GF-D8 (cell line): ENCODE measurements around the gene IFNGR1.
A peak's percentile ranks its signal among the peaks of the same experiment; 100 is the strongest.
"Not testable (repeated sequence)": the region's sequence is repeated elsewhere in the genome, so short reads cannot be mapped to it uniquely, and the experiment has no call there.

Experiments used
- DNase-seq: peaks from one replicate; lab custom pipeline; 2025; lab: John Stamatoyannopoulos, UW

IFNGR1 gene

DNA sequence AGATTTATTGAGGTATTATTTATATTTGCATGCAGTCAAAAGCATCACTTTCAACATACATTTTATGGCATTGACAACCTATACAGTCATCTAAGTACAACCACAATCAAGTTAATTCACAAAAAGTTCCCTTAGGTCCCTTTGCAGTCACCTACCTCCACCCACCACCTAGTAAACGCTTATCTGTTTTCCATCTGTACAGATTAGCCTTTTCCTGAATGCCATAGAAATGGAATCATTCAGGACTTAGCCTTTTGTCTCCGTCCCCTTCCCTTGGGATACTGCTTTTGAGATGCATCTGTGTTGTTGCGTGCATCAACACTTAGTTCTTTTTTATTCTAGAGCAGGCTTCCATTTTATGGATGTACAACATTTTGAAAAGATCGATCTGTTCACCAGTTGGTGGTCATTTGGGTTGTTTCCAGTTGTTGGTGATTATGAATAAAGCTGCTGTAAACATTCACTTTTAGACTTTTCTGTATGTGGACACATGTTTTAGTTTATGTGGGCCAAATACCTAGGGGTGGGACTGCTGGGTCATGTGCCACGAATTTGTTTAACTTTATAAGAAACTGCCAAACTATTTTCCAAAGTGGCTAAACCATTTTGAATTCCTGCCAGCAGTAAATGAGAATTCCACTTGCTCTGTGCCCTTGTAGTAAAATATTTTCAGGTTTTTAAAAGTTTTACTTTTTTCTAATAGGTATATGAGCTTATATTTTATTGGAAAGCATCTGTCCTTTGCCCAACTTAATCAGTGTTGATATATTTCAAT is 17.6 kb upstream of the IFNGR1 start:
- no peak for DNase-seq

DNA sequence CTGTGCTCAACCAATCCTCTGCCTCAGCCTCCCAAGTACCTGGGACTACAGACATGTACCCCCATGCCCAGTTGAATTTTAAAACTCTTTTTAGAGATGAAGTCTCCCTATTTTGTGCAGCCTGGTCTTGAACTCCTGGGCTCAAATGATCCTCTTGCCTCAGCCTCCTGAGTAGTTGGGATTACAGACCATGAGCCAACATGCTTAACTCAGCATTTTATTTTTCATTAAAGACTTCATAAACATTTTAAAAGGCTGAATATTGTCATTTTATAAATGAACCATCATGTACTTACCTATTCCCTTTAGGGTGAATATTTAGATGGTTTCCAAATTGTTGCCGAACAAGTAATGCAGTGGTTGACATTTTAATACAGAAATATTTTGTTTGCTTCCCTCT is 16.5 kb upstream of the IFNGR1 start:
- DNase-seq: no peak

DNA sequence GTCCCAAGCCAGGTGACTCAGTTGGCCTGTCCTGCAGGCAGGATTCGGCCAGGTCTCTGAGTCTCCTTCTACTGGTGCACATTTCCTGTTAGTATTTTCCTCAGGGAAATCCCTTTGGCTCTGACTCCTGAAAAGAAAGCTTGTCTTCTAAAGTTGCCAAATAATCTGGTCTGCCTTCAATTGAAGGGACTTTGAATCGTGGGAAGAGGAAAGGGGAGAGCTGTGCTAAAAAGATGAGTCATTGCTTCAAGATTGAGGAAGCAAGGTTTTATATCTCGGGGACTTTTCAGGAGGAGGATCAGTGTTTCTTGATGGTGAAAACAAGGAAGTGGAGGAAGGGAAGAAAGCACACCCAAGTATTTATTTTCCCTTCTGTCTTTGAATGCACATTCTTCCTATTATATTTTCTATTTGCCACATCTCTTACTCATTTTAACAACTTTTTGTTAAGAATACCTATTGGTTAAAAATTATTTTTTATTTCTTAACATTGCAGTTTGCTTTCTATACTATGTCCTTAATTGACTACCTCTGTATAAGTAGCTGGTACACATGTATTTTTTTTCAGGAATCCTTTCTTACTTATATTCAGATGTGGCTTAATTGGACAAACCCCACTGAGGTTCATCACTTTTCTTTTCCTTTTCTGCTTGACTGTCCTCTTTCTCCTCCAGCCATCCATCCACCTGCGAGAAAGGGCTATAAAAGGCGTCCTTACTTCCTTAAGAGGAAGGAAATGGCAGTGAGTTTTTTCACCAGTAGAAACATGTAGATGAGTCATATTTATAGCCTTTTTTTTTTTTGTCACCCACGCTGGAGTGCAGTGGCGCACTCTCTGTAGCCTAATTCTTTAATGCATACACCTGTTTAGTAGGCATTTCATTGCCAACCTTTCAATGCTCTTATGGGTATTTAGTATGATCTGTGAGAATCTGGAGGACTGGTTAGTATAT is 15.0 kb upstream of the IFNGR1 start:
- DNase-seq: peak; percentile 89

- no peak for DNase-seq
These were observed 12.7 kb upstream of the IFNGR1 start for GRCh38 chr6:137231895-137232294.

DNA sequence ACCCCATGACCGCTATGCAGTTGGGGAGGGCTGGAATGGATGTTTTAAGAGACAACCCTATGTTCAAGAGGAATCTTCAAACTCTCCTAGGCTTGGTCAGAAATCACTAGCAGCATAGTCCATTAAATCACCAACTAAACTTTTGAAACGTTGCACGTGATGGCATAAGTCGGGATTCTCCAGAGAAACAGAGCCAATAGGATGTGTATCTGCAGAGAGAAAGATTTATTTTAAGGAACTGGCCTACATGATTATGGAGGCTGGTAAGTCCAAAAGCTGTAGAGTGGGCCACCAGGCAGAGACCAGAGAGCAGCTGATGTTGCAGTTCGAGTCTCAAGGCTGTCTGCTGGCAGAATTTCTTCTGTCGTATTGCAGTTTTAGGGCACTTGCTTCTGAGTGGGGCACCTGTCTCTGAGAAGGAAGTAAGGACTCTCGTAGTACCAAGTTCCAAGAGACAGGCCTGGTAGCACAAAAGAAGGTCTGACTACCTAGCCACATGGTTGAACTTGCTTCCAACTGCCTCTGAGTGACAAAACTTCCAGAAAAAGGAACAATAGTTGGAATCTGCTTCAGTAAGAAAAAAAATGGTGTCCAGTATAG is 11.9 kb upstream of the IFNGR1 start:
- DNase-seq: no peak

- DNase-seq: no peak
These were observed 11.4 kb upstream of the IFNGR1 start for GRCh38 chr6:137230547-137230946.

DNA sequence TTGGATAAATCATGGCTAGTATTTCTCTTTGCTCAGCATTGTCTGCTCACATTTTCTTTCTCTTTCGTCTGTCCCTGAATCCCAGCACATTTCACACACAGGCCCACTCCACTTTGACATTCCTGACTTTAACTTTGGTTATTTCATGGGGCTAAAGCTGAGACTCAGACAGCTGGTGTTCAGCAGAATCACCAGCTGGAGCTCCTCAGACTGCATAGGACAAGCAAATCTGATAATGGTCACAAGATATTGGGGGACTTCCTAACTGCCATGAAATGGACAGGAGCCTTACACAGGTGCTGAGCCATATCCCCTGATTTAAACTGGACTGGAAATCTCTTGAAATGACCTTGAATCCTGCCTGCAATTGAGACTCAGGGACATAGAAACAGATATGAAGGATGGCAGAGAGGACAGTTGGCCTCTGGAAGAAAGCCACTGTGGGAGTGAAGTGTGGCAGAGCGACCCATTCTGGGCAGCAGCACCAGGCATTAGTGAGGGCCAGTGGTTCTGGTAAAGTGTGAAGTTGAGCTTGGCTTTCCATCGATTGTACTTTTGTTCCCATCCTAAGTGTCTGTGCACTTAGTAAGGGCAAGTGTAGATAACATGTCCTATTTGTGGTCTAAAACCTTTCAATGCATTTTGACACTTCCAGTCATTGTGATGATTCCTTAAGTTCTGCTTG is 10.0 kb upstream of the IFNGR1 start:
- no peak for DNase-seq

DNA sequence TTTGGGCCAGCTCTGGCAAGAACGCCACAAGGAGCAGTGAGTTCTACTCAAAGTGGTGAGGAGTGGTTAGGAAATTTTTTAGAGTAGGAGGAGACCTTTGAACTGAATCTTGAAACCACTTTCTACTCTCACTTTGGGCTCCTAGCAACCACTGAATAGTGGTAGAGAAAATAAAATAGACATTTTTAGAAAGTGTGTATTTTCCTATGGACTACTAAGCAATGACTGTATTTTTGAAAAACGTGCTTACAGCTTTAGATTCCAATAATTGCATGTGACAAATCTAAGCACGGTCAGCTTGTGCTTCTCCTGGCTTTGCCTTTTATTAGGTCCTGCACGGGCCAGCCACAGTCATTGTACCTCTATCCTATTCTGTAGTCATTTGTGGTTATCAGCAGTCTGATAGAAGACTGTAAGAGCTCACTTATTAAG is 8.7 kb upstream of the IFNGR1 start:
- no peak for DNase-seq

- DNase-seq: no peak
These were observed 7.5 kb upstream of the IFNGR1 start for GRCh38 chr6:137226697-137227096.

GRCh38 chr6:137224799-137225198 is 5.6 kb upstream of the IFNGR1 start:
- peak; percentile 94 for DNase-seq

DNA sequence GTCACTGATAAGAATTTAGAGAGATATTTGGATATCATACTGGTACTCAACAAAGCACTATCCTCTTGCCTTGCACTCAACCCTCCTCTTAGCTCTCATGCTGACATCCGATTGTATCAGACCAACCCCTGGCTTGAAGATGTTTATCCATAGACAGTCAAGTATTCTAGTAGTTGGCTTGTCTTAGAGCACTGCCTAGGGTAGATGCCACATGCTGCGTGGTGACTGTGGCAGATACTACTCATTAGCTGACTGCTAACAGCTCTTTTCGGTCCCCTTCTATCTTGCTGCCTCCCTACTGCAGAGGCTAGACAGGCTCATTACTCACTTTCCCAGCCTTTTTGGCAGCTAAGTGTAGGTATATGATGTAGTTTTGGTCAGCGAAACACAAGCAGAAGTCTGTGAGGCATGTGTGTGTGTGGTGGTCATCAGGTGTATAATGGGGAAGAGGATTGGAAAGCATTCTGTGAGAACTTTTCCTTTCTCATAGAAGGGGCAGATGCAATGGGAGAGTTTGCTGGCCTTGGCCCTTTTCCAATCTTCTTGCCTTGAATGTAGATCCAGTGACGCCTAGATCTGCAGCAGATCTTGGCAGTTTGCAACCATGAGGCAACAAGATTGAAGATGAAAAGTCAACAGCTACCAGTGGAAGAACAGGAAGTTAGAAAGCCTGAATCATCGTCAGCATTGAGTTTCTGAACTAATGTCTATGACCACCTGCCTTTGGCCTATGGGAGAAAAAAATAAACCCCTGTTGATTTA is 4.4 kb upstream of the IFNGR1 start:
- peak; percentile 72 for DNase-seq

DNA sequence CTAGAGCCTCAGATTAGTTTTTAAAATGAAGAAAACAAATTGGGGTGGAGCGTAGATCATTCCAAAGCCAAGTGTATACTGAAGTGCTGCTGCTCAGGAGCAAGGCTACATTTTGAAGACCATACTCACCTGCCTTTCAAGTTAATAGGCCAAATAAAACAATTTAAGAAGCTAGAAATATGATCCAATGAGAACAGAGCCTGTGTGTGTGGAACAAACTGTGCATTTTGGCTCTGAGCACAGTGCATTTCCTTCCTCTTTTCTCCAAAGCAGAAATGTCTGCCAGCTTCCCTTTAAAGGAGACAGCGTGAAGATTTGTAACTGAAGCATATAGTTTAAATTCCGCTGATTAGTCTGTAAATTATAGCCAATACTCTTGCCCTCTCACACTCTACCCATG is 3.2 kb upstream of the IFNGR1 start:
- peak; percentile 82 for DNase-seq

DNA sequence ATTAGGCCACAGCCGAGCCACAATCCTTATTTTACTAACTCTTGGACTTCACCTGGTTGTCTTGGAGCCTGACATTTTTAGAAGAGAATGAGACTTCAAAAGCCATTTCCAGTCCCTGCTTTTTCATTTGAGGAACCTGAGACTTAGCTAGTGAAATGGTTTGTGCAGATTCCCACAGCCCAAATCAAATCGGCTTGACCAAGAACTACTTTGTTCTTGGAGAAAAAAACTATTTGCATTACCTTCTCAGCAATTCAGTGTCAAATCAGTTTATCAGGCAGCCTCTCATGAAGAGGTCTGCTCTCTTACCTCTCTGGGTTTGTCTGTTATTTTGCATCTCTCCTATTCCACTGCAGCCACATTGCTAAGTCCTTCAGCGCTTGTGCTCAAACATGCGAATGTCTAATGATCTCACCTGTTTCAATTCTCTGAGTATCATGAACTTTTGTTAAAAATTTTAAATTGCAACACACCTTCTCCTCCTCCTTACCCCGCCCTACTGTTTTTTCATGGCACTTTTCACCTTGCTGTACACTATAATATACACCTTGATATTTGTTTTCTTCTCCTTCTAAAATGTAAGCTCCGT is 573 bp upstream of the IFNGR1 start:
- DNase-seq: no peak

- DNase-seq: peak; percentile 68
These were observed 690 bp downstream of the IFNGR1 start for GRCh38 chr6:137218473-137218916.

- peak; percentile 77 for DNase-seq
These were observed 1.2 kb downstream of the IFNGR1 start for GRCh38 chr6:137217801-137218472.

DNA sequence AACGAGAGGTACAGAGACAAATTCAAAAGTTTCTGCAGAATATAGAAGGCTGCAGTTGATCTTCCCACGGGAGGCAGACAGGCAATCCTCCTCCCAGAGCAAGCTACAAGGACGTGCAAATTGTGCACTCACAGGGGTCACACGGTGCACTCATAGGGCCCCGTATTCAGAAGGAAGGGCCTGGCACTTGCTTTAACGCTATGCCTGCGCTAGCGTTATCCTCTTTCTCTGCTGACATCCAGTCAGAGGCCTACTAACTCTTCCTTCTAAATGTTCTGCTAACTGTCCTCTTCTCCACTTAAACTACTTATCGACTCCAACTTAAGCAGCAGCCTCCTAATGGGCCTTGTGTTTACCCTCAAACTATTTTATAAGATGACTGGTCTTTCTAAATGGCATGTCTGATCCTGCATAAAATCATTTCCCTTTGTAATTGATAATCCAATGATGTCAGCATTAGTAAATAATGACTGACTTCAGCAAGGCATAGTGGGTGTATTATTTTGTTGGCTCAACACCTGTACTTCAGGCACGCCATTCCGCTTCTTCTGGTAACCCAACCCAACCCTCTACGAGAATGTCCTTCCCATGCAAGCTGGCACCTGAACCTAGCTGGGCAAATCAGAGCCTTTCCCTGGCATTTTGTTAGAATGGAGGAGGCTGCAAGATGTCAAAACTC is 2.2 kb downstream of the IFNGR1 start:
- DNase-seq: no peak

- no peak for DNase-seq
These were observed 3.1 kb downstream of the IFNGR1 start for GRCh38 chr6:137216106-137216505.

GRCh38 chr6:137215630-137216029 is 3.6 kb downstream of the IFNGR1 start:
- DNase-seq: not testable (repeated sequence)

- no peak for DNase-seq
These were observed 4.3 kb downstream of the IFNGR1 start for GRCh38 chr6:137214931-137215330.

GRCh38 chr6:137213813-137214212 is 5.4 kb downstream of the IFNGR1 start:
- no peak for DNase-seq
